ENCODE measurements around the gene CITED1. TPM values are rescaled to one million over a fixed set of nuclear protein-coding genes. Genes with fewer than 3 reads are reported as not detected.

CITED1 gene
- total RNA-seq, 2 donors from 2014 or later = not detected

DNA sequence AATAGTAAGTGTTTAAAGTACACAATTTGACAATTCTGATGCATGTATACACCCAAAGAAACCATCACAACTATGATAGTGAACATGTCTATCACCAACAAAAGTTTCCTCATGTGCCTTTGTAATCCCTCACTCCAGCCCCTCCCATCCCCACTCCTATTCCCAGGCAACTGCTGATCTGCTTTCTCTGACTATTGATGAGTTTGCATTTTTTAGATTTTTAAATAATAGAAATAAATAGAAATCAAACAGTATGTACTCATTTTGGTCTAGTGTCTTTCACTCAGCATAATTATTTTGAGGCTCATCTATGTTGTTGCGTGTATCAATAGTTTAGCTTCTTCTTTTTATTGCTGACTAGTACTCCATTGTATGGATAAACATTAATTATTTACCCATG, 23.4 kb downstream of the CITED1 start:
- DNase-seq = no peak
- Histone ChIP-seq H3K9ac (ENCODE audit: low read depth in 2 of 2, low read length in 2 of 2) (no peak overlapping the region), H3K9me3 (no peaks in the 10 kb centered on the region), H3K27ac (no peak overlapping the region), H3K4me3 (no peak overlapping the region), H3K36me3 (no peaks in the 10 kb centered on the region), H3K4me1 (no peaks in the 10 kb centered on the region), H3K27me3 (no peaks in the 10 kb centered on the region)
- intact Hi-C loops (cut with DNase I) = no loop called here
- no peak for TF ChIP-seq CTCF (IDR thresholded peaks at IDR 0.05)

- no peaks in the 10 kb centered on the region for H3K9me3 ChIP-seq
- DNase-seq = no peak
- no peak overlapping the region for H3K4me3 ChIP-seq
- TF ChIP-seq CTCF (IDR thresholded peaks at IDR 0.05) = no peak
- no peak overlapping the region for H3K27ac ChIP-seq
- H3K27me3 ChIP-seq = no peaks in the 10 kb centered on the region
- H3K36me3 ChIP-seq = no peaks in the 10 kb centered on the region
- H3K4me1 ChIP-seq = no peaks in the 10 kb centered on the region
- intact Hi-C loops (cut with DNase I) = no loop called here
- H3K9ac ChIP-seq (ENCODE audit: low read depth in 2 of 2, low read length in 2 of 2) = no peak overlapping the region
Measured at GRCh38 chrX:72280321-72280845, 25.3 kb downstream of the CITED1 start.

DNA sequence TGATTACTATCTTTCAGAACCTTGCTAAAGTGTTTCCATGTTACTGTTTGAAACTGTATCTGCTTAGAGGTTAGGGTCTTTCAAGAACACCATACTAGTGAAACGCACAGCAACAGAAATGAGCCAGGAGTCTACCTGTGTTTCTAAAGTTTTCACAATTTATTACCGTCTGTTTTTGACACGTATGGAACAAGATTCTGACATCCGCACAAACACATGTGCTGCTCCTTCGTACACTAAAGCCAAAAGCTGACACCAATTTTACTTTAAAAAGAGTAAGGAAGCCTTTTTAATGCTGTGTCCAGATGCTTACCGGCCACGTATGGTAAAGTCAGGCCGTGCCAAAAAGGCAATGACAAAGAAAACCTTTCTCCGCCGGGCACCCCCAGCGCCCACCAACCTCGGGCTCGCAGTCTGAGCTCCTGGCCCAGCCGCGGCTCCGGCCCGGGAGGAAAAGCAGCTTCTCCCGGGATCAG, 29.2 kb downstream of the CITED1 start:
- Histone ChIP-seq H3K27ac (peak overlapping the region; percentile 67), H3K36me3 (peaks cover 4% of the 10 kb centered on the region), H3K4me3 (peak overlapping the region; percentile 70), H3K9ac (ENCODE audit: low read depth in 2 of 2, low read length in 2 of 2) (peak overlapping the region; percentile 83 to 89), H3K9me3 (no peaks in the 10 kb centered on the region), H3K4me1 (no peaks in the 10 kb centered on the region), H3K27me3 (no peaks in the 10 kb centered on the region)
- no peak for DNase-seq
- no peak for TF ChIP-seq CTCF (IDR thresholded peaks at IDR 0.05)
- intact Hi-C loops (cut with DNase I) = no loop called here

DNA sequence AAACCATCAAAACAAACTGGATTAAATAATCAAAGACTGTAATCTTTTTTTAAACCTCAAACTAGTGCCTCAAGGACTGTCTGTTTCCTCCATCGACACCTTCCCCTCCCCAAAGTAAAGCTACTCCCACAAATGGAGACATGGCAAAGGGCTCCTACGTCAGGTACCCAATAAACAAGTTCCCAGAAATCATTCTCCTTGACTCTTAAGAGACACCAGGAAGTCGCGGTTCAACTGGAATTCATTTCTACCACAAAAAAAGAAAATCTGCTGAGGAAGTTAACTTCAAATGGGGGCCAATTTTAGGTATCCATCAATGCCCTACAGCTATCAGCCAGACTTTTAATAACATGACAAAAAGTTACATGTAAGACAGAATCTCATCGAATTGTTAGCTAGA, 31.2 kb downstream of the CITED1 start:
- Histone ChIP-seq H3K9ac (ENCODE audit: low read depth in 2 of 2, low read length in 2 of 2) (peak overlapping the region in 1 of 2 donors; percentile 44), H3K36me3 (peaks cover 4% of the 10 kb centered on the region), H3K4me3 (no peak overlapping the region), H3K27me3 (no peaks in the 10 kb centered on the region), H3K9me3 (no peaks in the 10 kb centered on the region), H3K27ac (no peak overlapping the region), H3K4me1 (no peaks in the 10 kb centered on the region)
- intact Hi-C loops (cut with DNase I) = no loop called here
- no peak for DNase-seq
- TF ChIP-seq CTCF (IDR thresholded peaks at IDR 0.05) = no peak

DNA sequence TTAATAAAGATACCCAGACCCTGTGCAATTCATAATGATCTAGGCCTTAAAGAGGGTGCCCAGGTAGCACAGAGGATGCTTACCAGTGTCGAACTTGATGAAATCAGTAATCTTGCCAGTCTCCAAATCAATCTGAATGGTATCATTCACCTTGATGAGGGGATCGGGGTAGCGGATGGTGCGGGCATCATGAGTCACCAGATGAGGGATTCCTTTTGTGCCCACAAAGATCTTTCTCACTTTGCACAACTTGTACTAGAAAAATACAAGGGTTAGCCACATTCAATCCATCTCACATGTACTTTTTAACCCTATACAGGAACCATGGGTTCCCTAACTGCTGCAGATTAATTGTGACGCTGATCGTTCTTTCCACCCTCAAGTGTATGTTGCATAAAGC, 32.0 kb downstream of the CITED1 start:
- Histone ChIP-seq H3K27ac (no peak overlapping the region), H3K4me3 (no peak overlapping the region), H3K9ac (ENCODE audit: low read depth in 2 of 2, low read length in 2 of 2) (no peak overlapping the region), H3K36me3 (peaks cover 4% of the 10 kb centered on the region), H3K4me1 (no peaks in the 10 kb centered on the region), H3K9me3 (no peaks in the 10 kb centered on the region), H3K27me3 (no peaks in the 10 kb centered on the region)
- TF ChIP-seq CTCF (IDR thresholded peaks at IDR 0.05) = no peak
- no peak for DNase-seq
- intact Hi-C loops (cut with DNase I) = no loop called here

Measured in colonic mucosa (tissue), 4 donors.